Erythroblast (primary cell): ENCODE data around the gene BBS9.

Source experiments
- GATA1 ChIP-seq: IDR thresholded peaks from 2 replicates; pipeline ENCODE4 v1.6.1; 2011; ENCODE audit warnings: low read depth, mild to moderate bottlenecking, control low read depth, low read length, moderate library complexity
- POLR2A ChIP-seq: IDR thresholded peaks from 2 replicates; pipeline ENCODE4 v1.6.1; 2011; ENCODE audit warnings: mild to moderate bottlenecking, low read length

GRCh38 chr7:33537104-33537477, 407.7 kb downstream of the BBS9 start:
- no peak for TF ChIP-seq POLR2A
- TF ChIP-seq GATA1, result no peak
